COLO668 (cell line): ENCODE data around the gene FAM187B.
"Not testable (repeated sequence)": the region's sequence is repeated elsewhere in the genome, so short reads cannot be mapped to it uniquely, and the experiment has no call there.

ENCODE experiments used
- DNase-seq: peaks from one replicate; lab custom pipeline; 2025; ENCODE audit not compliant: unreplicated experiment; lab: John Stamatoyannopoulos, UW

FAM187B gene

GRCh38 chr19:35213663-35214632 is 14.6 kb downstream of the FAM187B start:
- peak; percentile 83 for DNase-seq

- no peak for DNase-seq
Observed at GRCh38 chr19:35212241-35212640, 16.3 kb downstream of the FAM187B start.

DNA sequence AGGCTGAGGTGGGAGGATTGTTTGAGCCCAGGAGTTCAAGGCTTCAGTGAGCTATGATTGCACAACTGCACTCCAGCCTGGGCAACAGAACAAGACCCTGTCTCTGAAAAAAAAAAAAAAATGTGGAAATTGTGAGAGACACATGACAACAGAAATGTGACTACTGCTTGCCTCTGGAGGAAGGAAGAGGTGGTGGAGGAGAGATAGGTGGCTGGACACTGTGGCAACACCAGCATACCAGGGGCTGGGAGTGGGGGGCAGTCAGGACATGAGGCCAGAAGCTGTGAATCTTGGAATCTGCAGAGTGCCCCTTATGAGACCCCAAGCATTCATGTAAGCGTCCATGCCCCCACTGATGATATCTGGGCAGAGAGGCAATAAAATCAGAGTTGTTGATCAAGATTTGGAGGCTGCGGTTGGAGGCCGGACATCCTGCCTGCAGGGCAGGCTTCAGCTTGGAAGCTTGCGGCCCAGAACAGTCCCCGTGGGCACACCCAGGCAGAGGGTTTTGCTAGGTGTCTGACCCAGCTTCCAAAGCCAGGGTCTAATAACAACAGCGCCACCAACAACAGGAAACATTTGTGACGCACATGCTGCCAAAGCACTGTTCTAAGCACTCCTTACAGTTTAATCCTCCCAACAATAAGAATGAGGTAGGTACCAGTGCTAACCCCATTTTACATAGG is 16.9 kb downstream of the FAM187B start:
- no peak for DNase-seq

DNA sequence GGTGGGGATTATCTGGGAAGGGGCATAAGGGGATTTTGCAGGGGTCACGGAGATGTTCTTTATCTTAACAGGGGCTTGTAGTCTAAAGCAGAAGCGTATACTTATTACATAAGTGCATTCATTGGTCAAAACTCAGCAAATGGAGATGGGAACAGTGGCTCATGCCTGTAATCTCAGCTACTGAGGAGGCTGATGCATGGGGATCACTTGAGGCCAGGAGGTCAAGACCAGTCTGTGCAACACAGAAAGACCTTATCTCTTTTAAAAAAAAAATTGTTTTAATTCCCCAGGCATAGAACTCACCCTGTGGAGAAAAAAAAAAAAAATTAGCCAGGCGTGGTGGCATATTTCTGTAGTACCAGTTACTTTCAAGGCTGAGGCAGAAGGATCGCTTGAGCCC is 18.9 kb downstream of the FAM187B start:
- no peak for DNase-seq

DNA sequence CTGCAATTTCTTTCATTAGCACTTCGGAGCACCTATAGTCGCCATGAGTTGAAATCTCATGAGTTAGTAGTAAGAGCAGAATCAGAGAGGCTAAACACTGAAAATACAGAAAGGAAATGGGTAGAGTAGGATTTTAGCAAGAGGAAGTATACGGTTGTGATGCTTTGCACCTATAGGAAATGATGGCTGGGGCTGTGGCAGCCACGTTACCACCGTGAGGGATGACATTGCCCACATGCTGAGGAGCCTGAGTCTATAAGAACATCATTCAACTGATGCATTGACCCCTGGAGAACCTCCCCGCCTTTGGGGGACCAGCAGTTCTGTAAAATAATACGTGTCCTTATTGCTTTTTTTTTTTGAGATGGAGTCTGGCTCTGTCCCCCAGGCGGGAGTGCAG is 20.4 kb downstream of the FAM187B start:
- no peak for DNase-seq

DNA sequence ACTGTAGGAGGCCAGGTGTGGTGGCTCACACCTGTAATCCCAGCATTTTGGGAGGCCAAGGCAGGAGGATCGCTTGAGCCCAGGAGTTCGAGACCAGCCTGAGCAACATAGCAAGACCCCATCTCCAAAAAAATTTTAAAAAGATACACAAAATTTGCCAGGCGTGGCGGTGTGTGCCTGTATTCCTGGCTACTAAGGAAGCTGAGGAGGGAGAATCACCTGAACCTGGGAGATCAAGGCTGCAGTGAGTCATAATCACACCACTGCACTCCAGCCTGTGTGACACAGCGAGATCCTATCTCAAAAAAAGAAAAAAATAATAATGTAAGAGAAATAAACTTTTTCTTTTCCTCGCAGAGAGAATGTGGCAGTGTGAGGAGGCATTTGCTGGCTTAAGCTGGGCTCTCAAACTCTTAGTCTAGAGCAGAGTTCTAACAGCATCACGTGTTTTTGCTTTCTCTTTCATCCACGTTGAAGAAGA is 21.1 kb downstream of the FAM187B start:
- DNase-seq: no peak

- no peak for DNase-seq
Observed at GRCh38 chr19:35206855-35207254, 21.7 kb downstream of the FAM187B start.

GRCh38 chr19:35206379-35206778 is 22.2 kb downstream of the FAM187B start:
- no peak for DNase-seq

- DNase-seq: no peak
Observed at GRCh38 chr19:35205733-35206323, 22.7 kb downstream of the FAM187B start.

DNA sequence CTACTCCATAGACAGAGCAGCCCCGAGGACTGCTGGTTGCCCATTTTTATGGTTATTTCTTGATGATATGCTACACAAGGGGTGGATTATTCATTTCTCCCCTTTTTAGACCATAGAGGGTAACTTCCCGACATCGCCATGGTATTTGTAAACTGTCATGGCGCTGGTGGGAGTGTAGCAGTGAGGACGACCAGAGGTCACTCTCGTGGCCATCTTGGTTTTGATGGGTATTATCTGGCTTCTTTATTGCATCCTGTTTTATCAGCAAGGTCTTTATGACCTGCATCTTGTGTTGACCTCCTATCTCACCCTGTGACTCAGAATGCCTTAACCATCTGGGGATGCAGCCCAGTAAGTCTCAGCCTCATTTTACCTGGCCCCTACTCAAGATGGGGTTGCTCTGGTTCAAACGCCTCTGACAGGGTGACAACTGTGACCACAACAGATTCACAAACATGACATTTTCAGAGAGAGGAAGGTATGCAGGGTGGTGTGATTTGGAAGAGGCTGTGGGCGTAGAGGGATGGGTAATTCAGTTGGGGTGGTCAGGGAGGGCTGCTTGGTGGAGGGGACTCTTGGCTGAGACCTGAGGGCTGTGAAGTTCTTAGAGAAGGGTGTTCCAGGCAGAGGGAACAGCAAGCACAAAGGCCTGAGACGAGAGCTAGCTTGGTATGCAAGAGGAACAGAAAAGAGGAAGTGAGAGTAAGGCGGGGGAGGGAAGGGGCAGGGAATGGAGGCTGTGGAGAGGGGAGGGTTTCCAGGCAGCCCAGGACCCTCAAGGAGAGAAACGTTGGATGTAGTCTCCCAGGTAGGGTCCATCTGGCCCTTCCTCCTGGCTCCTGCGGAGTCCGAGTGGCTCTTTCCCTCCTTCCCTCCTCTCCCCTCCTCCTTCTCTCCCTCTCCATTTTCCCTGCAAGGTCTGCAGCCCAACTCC is 23.5 kb downstream of the FAM187B start:
- DNase-seq: no peak

GRCh38 chr19:35202722-35203688 is 25.5 kb downstream of the FAM187B start:
- DNase-seq: no peak

- DNase-seq: no peak
Observed at GRCh38 chr19:35199481-35199880, 29.1 kb downstream of the FAM187B start.

GRCh38 chr19:35196861-35197260 is 31.7 kb downstream of the FAM187B start:
- DNase-seq: not testable (repeated sequence)

GRCh38 chr19:35195830-35196229 is 32.7 kb downstream of the FAM187B start:
- DNase-seq: no peak

DNA sequence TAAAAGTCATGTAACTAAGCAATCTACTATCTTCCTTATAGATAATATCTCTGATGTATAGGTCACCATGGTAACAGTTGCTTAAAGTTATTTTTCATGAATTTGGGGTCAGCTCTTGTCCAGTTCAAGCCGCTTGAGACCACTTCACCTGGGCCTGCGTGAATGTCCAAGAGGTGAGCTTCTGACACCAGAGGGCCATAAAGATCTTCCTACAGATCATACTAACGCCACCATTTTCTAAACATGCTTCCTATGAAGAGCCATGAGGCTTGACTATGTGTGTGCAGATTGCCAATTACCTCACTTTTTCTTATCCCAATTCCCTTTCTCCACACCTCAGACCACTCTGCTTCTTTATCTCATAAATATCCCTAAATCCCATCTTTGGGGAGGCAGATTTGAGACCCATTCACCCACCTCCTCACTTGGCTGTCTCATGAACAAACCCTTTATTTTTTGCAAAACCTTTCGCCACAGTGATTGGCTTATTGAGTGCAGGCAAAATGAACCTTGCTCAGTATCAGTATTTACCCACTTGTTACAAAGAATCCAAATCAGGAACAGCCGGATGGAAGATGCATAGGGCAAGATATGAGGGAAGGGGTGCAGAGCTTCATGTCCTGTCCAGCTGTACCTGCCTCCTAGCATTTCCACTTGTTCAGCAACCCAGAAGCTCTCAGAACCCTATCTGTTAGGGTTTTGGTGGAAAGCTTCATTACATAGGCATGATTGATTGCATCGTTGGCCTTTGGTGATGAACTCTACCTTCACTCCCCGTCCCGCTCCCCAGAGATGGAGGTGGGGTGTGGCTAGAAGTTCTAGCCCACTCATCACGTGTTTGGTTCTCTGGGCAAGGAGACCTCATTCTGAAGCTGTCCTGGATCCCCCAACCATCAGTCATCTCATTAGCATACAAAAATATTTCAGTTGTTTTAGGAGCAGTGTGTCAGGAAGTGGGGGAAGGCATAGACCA is 34.2 kb downstream of the FAM187B start:
- DNase-seq: no peak

GRCh38 chr19:35184884-35185283 is 43.7 kb downstream of the FAM187B start:
- DNase-seq: no peak

GRCh38 chr19:35184267-35184666 is 44.3 kb downstream of the FAM187B start:
- no peak for DNase-seq

DNA sequence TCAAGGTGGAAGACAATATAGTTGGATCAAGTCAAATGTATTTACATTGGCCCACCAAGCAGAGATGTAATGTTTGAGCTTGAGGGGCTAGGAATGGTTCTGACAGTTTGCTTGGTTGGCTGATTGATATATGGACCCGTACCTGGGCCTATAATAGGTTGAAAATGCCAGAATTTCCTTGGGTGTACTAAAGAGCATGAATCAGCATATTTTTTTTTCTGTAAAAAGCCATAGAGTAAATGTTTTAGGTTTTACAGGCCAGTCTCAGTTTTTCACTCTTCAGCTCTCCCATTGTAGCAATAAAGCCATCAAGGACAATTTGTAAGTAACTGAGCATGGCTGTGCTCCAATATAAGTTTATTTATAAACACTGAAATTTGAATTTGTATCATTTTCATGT is 47.2 kb downstream of the FAM187B start:
- no peak for DNase-seq
